H1 (cell line): ENCODE measurements around the gene TPSG1. TPM values are rescaled to one million over a fixed set of nuclear protein-coding genes. Genes with fewer than 3 reads are reported as not detected.

Source experiments
- CTCF ChIP-seq, 3 experiments: IDR thresholded peaks; 1 replicate in 2 of 3; 2 replicates in 1 of 3; pipeline versions ENCODE4 v1.5.1 to v1.6.1; 2011; ENCODE audit warnings: low read length in 3 of 3, mild to moderate bottlenecking in 3 of 3, inconsistent platforms in 2 of 3, low read depth in 1 of 3, moderate library complexity in 1 of 3; ENCODE audit not compliant: insufficient read depth in 1 of 3; ENCODE audit errors: control extremely low read depth in 1 of 3
- SP1 ChIP-seq: IDR thresholded peaks from 2 replicates; pipeline ENCODE4 v1.6.1; 2011; ENCODE audit warnings: low read depth, low read length
- SUZ12 ChIP-seq: fragments of 200-600 bp; sonication (generic); IDR thresholded peaks from 2 replicates; pipeline ENCODE4 v1.6.1; 2012; ENCODE audit warnings: mild to moderate bottlenecking, inconsistent platforms, low read length, moderate library complexity, mixed read lengths
- TCF12 ChIP-seq: IDR thresholded peaks from 2 replicates; pipeline ENCODE4 v1.6.1; 2011; ENCODE audit warnings: low read depth, mild to moderate bottlenecking, low read length
- polyA plus RNA-seq, 7 experiments: library from polyadenylated mRNA; depleted of rRNA in 3 of 7; stranded (reverse) in 5 of 7; unstranded in 2 of 7; fragments of >200 nt in 5 of 7; fragments of 200-250 nt in 2 of 7; gene quantifications; 1 replicate in 5 of 7; 2 replicates in 1 of 7; 4 replicates in 1 of 7; pipeline versions ENCODE4 v1.2.1 to v1.2.3, GENCODE V29; 2011 to 2013; ENCODE audit warnings: missing spikeins in 2 of 7, mixed read lengths in 2 of 7
- total RNA-seq: library from RNA; stranded (reverse); fragmentation: NEBNext Ultra II Directional; extraction: Animal tissue kit (Norgen Biotek cat#: 25700); gene quantifications from 2 replicates; pipeline ENCODE4 v1.2.1, GENCODE V29; 2021

Gene TPSG1
- total and polyA plus RNA-seq, 2 of the 8 experiments (the other 6 are each of a cell fraction or from before 2014, with no cell fraction given), result not detected

- TF ChIP-seq SUZ12 (no peak), SP1 (no peak), TCF12 (no peak), CTCF (IDR thresholded peaks at IDR 0.05; ENCODE audit: control extremely low read depth in 1 of 3, insufficient read depth in 1 of 3, low read depth in 1 of 3, low read length in 3 of 3) (no peak)
Observed at GRCh38 chr16:1264345-1265089, 39.4 kb upstream of the TPSG1 start (continued).
